Liver (tissue), 9 donors: ENCODE measurements around the gene OR51B6. TPM values are rescaled to one million over a fixed set of nuclear protein-coding genes. Genes with fewer than 3 reads are reported as not detected.

Experiments
- DNase-seq: peaks from one replicate; pipeline ENCODE4 v3.0.0-alpha.2; 2017; ENCODE audit warnings: low spot score
- H3K27ac ChIP-seq, 2 donors: one replicate each; pipeline ENCODE4 v1.7.0; 2013; ENCODE audit warnings: inconsistent platforms in 2 of 2, low read length in 2 of 2, control low read depth in 1 of 2, low read depth in 1 of 2, mild to moderate bottlenecking in 1 of 2
- H3K27me3 ChIP-seq, 4 donors: one replicate each; pipeline versions ENCODE4 v1.6.1 to v1.7.0; 2013; ENCODE audit warnings: low read length in 3 of 4, inconsistent platforms in 1 of 4, mild to moderate bottlenecking in 1 of 4, moderate library complexity in 1 of 4; ENCODE audit not compliant: control insufficient read depth in 4 of 4, insufficient read depth in 4 of 4
- H3K36me3 ChIP-seq, 4 donors: one replicate each; pipeline versions ENCODE4 v1.6.1 to v1.7.0; 2013; ENCODE audit warnings: low read length in 3 of 4, mild to moderate bottlenecking in 3 of 4, low read depth in 1 of 4, moderate library complexity in 1 of 4; ENCODE audit not compliant: control insufficient read depth in 4 of 4, insufficient read depth in 3 of 4
- H3K4me1 ChIP-seq, 4 donors: one replicate each; pipeline versions ENCODE4 v1.6.1 to v1.7.0; 2013; ENCODE audit warnings: low read length in 3 of 4, mild to moderate bottlenecking in 3 of 4, moderate library complexity in 1 of 4; ENCODE audit not compliant: control insufficient read depth in 4 of 4, insufficient read depth in 4 of 4
- H3K4me3 ChIP-seq, 3 donors: one replicate each; pipeline versions ENCODE4 v1.6.1 to v1.7.0; 2013; ENCODE audit warnings: low read length in 3 of 3, control low read depth in 1 of 3, low read depth in 1 of 3, mild to moderate bottlenecking in 1 of 3
- H3K9ac ChIP-seq, 2 donors: one replicate each; pipeline ENCODE4 v1.7.0; 2013; ENCODE audit warnings: low read length in 2 of 2, mild to moderate bottlenecking in 2 of 2, moderate library complexity in 2 of 2, control low read depth in 1 of 2, low read depth in 1 of 2
- H3K9me3 ChIP-seq, 4 donors: one replicate each; pipeline versions ENCODE4 v1.6.1 to v1.7.0; 2013; ENCODE audit warnings: low read length in 3 of 4; ENCODE audit not compliant: control insufficient read depth in 4 of 4
- EGR1 ChIP-seq, 2 donors: IDR thresholded peaks; 2 replicates each; pipeline ENCODE4 v1.6.1; 2016 to 2018; ENCODE audit warnings: antibody characterized with exemption in 2 of 2, low read depth in 2 of 2
- FOXA2 ChIP-seq: IDR thresholded peaks from 2 replicates; pipeline ENCODE4 v1.6.1; 2016; ENCODE audit warnings: antibody characterized with exemption
- GABPA ChIP-seq, 2 donors: IDR thresholded peaks in 1 of 2; conservative IDR thresholded peaks in 1 of 2; 2 replicates each; pipeline ENCODE4 v1.6.1; 2016; ENCODE audit warnings: antibody characterized with exemption in 2 of 2, mild to moderate bottlenecking in 1 of 2, moderate library complexity in 1 of 2
- HNF4A ChIP-seq, 2 donors: conservative IDR thresholded peaks; 2 replicates each; pipeline ENCODE4 v1.6.1; 2016; ENCODE audit warnings: antibody characterized with exemption in 2 of 2, mild to moderate bottlenecking in 2 of 2
- HNF4G ChIP-seq: IDR thresholded peaks from 2 replicates; pipeline ENCODE4 v1.6.1; 2016; ENCODE audit warnings: antibody characterized with exemption
- JUND ChIP-seq, 2 donors: IDR thresholded peaks; 2 replicates each; pipeline ENCODE4 v1.6.1; 2016; ENCODE audit warnings: antibody characterized with exemption in 2 of 2
- NR2F2 ChIP-seq: IDR thresholded peaks from 2 replicates; pipeline ENCODE4 v1.6.1; 2016; ENCODE audit warnings: antibody characterized with exemption
- RAD21 ChIP-seq, 2 donors: IDR thresholded peaks; 2 replicates each; pipeline ENCODE4 v1.6.1; 2016; ENCODE audit warnings: antibody characterized with exemption in 2 of 2, mild to moderate bottlenecking in 2 of 2
- RXRA ChIP-seq, 2 donors: IDR thresholded peaks; 2 replicates each; pipeline ENCODE4 v1.6.1; 2017 to 2018; ENCODE audit warnings: antibody characterized with exemption in 2 of 2, mild to moderate bottlenecking in 1 of 2
- TAF1 ChIP-seq: conservative IDR thresholded peaks from 2 replicates; pipeline ENCODE4 v1.6.1; 2016; ENCODE audit warnings: antibody characterized with exemption, mild to moderate bottlenecking
- YY1 ChIP-seq: IDR thresholded peaks from 2 replicates; pipeline ENCODE4 v1.6.1; 2016; ENCODE audit warnings: antibody characterized with exemption, mild to moderate bottlenecking
- WGBS: extraction: QIAGEN DNeasy Blood & Tissue Kit; methylation state at CpG from one replicate; pipeline ENCODE4 v1.1.7; 2013; 5-methylcytosine and 5-hydroxymethylcytosine counted together
- polyA plus RNA-seq, 2 donors: library from polyadenylated mRNA; stranded (reverse) in 1 of 2; unstranded in 1 of 2; fragments of 200-250 nt in 1 of 2; fragments of >200 nt in 1 of 2; fragmentation: Nextera tagmentation in 1 of 2; extraction: Ambion mirVana in 1 of 2; gene quantifications; one replicate each; pipeline versions ENCODE4 v1.2.1 to v1.2.3, GENCODE V29; 2013 to 2015
- total RNA-seq, 2 donors: library from RNA; depleted of rRNA; stranded (reverse); fragments of >200 nt; gene quantifications; one replicate each; pipeline ENCODE4 v1.2.3, GENCODE V29; 2014
- TF ChIP-seq, protein P1 (sequence below): IDR thresholded peaks from 2 replicates; pipeline ENCODE4 v1.6.1; 2016; ENCODE audit warnings: antibody characterized with exemption
- TF ChIP-seq, protein P2 (sequence below): IDR thresholded peaks from 2 replicates; pipeline ENCODE4 v1.6.1; 2016; ENCODE audit warnings: antibody characterized with exemption
- TF ChIP-seq, protein P3 (sequence below): fragments of 150-350 bp; IDR thresholded peaks from 2 replicates; pipeline ENCODE4 v1.5.1; 2017; ENCODE audit warnings: improper control_type of control experiment, low read depth, low read length; ENCODE audit not compliant: missing input control
- TF ChIP-seq, protein P4 (sequence below): IDR thresholded peaks from 2 replicates; pipeline ENCODE4 v1.6.1; 2016; ENCODE audit warnings: antibody characterized with exemption
- TF ChIP-seq, protein P5 (sequence below): IDR thresholded peaks from 2 replicates; pipeline ENCODE4 v1.6.1; 2016; ENCODE audit warnings: antibody characterized with exemption, mild to moderate bottlenecking
- donor health status: healthy.
- donor health status: healthy.
- donor health status: healthy.
- donor health status: healthy.
- donor health status: healthy.

Gene OR51B6
- total and polyA plus RNA-seq, 4 donors = not detected

DNA sequence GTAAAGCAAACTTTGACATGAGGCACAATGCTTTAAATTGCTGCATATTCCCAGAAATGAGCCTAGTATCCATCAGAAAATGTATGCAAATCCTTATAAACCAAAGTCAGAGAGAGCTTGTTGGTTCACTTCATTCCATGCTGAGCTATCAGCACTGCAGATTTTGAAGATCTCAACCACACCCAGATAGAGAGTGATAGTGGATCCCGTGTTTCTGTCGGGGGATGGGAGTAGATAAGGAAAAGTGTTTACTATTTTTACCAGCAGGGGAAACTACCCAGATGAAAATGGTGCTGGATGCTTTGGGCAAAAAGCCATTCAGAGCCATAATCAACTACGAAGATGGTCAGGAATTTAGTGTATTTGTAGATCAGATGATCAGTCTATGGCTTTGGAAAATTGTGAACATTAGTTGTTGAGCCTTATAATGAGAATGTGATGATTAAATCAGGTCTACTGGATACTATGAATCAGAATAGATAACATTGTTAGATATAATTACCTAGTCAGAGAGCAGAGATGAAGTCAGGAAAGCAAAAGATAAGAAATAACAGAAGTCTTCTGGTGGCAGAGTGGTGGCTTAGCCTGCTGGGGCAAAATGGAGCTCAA, 10.8 kb downstream of the OR51B6 start:
- Histone ChIP-seq H3K9ac (no peak overlapping the region), H3K27ac (no peak overlapping the region), H3K27me3 (no peaks in the 10 kb centered on the region), H3K4me3 (no peak overlapping the region), H3K4me1 (no peaks in the 10 kb centered on the region), H3K36me3 (no peaks in the 10 kb centered on the region), H3K9me3 (no peaks in the 10 kb centered on the region)
- TF ChIP-seq, protein P1, sequence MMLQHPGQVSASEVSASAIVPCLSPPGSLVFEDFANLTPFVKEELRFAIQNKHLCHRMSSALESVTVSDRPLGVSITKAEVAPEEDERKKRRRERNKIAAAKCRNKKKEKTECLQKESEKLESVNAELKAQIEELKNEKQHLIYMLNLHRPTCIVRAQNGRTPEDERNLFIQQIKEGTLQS = no peak
- TF ChIP-seq HNF4G (no peak), GABPA (IDR thresholded peaks at IDR 0.05 in 1 of 2, conservative IDR thresholded peaks at IDR 0.05 in 1 of 2) (no peak), YY1 (no peak), EGR1 (IDR thresholded peaks at IDR 0.05; ENCODE audit: low read depth in 2 of 2) (no peak), HNF4A (conservative IDR thresholded peaks at IDR 0.05) (no peak), FOXA2 (no peak), RXRA (IDR thresholded peaks at IDR 0.05) (no peak), NR2F2 (no peak), JUND (IDR thresholded peaks at IDR 0.05) (no peak), RAD21 (IDR thresholded peaks at IDR 0.05) (no peak), TAF1 (no peak)
- TF ChIP-seq, protein P2, sequence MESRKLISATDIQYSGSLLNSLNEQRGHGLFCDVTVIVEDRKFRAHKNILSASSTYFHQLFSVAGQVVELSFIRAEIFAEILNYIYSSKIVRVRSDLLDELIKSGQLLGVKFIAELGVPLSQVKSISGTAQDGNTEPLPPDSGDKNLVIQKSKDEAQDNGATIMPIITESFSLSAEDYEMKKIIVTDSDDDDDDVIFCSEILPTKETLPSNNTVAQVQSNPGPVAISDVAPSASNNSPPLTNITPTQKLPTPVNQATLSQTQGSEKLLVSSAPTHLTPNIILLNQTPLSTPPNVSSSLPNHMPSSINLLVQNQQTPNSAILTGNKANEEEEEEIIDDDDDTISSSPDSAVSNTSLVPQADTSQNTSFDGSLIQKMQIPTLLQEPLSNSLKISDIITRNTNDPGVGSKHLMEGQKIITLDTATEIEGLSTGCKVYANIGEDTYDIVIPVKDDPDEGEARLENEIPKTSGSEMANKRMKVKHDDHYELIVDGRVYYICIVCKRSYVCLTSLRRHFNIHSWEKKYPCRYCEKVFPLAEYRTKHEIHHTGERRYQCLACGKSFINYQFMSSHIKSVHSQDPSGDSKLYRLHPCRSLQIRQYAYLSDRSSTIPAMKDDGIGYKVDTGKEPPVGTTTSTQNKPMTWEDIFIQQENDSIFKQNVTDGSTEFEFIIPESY = no peak
- TF ChIP-seq, protein P3, sequence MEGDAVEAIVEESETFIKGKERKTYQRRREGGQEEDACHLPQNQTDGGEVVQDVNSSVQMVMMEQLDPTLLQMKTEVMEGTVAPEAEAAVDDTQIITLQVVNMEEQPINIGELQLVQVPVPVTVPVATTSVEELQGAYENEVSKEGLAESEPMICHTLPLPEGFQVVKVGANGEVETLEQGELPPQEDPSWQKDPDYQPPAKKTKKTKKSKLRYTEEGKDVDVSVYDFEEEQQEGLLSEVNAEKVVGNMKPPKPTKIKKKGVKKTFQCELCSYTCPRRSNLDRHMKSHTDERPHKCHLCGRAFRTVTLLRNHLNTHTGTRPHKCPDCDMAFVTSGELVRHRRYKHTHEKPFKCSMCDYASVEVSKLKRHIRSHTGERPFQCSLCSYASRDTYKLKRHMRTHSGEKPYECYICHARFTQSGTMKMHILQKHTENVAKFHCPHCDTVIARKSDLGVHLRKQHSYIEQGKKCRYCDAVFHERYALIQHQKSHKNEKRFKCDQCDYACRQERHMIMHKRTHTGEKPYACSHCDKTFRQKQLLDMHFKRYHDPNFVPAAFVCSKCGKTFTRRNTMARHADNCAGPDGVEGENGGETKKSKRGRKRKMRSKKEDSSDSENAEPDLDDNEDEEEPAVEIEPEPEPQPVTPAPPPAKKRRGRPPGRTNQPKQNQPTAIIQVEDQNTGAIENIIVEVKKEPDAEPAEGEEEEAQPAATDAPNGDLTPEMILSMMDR = no peak
- TF ChIP-seq, protein P4, sequence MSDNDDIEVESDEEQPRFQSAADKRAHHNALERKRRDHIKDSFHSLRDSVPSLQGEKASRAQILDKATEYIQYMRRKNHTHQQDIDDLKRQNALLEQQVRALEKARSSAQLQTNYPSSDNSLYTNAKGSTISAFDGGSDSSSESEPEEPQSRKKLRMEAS = no peak
- TF ChIP-seq, protein P5, sequence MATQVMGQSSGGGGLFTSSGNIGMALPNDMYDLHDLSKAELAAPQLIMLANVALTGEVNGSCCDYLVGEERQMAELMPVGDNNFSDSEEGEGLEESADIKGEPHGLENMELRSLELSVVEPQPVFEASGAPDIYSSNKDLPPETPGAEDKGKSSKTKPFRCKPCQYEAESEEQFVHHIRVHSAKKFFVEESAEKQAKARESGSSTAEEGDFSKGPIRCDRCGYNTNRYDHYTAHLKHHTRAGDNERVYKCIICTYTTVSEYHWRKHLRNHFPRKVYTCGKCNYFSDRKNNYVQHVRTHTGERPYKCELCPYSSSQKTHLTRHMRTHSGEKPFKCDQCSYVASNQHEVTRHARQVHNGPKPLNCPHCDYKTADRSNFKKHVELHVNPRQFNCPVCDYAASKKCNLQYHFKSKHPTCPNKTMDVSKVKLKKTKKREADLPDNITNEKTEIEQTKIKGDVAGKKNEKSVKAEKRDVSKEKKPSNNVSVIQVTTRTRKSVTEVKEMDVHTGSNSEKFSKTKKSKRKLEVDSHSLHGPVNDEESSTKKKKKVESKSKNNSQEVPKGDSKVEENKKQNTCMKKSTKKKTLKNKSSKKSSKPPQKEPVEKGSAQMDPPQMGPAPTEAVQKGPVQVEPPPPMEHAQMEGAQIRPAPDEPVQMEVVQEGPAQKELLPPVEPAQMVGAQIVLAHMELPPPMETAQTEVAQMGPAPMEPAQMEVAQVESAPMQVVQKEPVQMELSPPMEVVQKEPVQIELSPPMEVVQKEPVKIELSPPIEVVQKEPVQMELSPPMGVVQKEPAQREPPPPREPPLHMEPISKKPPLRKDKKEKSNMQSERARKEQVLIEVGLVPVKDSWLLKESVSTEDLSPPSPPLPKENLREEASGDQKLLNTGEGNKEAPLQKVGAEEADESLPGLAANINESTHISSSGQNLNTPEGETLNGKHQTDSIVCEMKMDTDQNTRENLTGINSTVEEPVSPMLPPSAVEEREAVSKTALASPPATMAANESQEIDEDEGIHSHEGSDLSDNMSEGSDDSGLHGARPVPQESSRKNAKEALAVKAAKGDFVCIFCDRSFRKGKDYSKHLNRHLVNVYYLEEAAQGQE = no peak
- WGBS = 56% methylated on average over 3 of the region's 3 CpGs
- DNase-seq = no peak
